ENCODE data around the gene CLDN9.

The CLDN9 gene

GRCh38 chr16:3012828-3013420 lies at the start of gene CLDN9:
Gene CLDN9, plus strand, starts transcription at chr16:3012923. Its CDS starts 440 bp downstream, at chr16:3013363.
- no peak within 1 kb of the TSS for H3K4me3 ChIP-seq (ENCODE audit: low read depth, low read length)
- DNase-seq (ENCODE audit: low read depth), result no peak
- TF ChIP-seq CTCF (conservative IDR thresholded peaks at IDR 0.05; ENCODE audit: low read depth, low read length), result no peak

GRCh38 chr16:2963074-2963722 lies 49.5 kb upstream of the CLDN9 start:
- TF ChIP-seq CTCF (conservative IDR thresholded peaks at IDR 0.05; ENCODE audit: low read depth, low read length), result no peak
- no peak overlapping the region for H3K4me3 ChIP-seq (ENCODE audit: low read depth, low read length)
- DNase-seq (ENCODE audit: low read depth), result no peak

- peak; percentile 24 for DNase-seq (ENCODE audit: low read depth)
- peak within 1 kb of the TSS; percentile 8 for H3K4me3 ChIP-seq (ENCODE audit: low read depth, low read length)
- TF ChIP-seq CTCF (conservative IDR thresholded peaks at IDR 0.05; ENCODE audit: low read depth, low read length), result no peak
Measured at GRCh38 chr16:2963723-2964474, 48.8 kb upstream of the CLDN9 start, which contains the start of gene KREMEN2. Gene KREMEN2, plus strand, starts transcription at chr16:2964275. Its CDS starts 246 bp downstream, at chr16:2964521.

GRCh38 chr16:2964475-2965336 lies 48.0 kb upstream of the CLDN9 start:
- TF ChIP-seq CTCF (conservative IDR thresholded peaks at IDR 0.05; ENCODE audit: low read depth, low read length), result no peak
- no peak overlapping the region for H3K4me3 ChIP-seq (ENCODE audit: low read depth, low read length)
- DNase-seq (ENCODE audit: low read depth), result no peak

- DNase-seq (ENCODE audit: low read depth), result no peak
- no peak overlapping the region for H3K4me3 ChIP-seq (ENCODE audit: low read depth, low read length)
- TF ChIP-seq CTCF (conservative IDR thresholded peaks at IDR 0.05; ENCODE audit: low read depth, low read length), result no peak
Measured at GRCh38 chr16:2966043-2966807, 46.5 kb upstream of the CLDN9 start.

GRCh38 chr16:2966808-2967191 lies 45.9 kb upstream of the CLDN9 start:
- DNase-seq (ENCODE audit: low read depth), result peak; percentile 16
- TF ChIP-seq CTCF (conservative IDR thresholded peaks at IDR 0.05; ENCODE audit: low read depth, low read length), result no peak
- H3K4me3 ChIP-seq (ENCODE audit: low read depth, low read length), result no peak overlapping the region

All from choroid plexus epithelial cell (primary cell).